ENCODE results near the gene KRT25. TPM values are rescaled to one million over a fixed set of nuclear protein-coding genes. Genes with fewer than 3 reads are reported as not detected.

Gene KRT25
- total RNA-seq, 1 donor from 2014 or later, result not detected

GRCh38 chr17:40717776-40718175, 37.4 kb downstream of the KRT25 start:
- H3K4me1 Mint-ChIP-seq (ENCODE audit: unreplicated experiment), result no peaks in the 10 kb centered on the region
- peaks cover 65% of the 10 kb centered on the region for H3K27me3 Mint-ChIP-seq (ENCODE audit: unreplicated experiment)
- no peaks in the 10 kb centered on the region for H3K9me3 Mint-ChIP-seq (ENCODE audit: unreplicated experiment)
- TF ChIP-seq CTCF (IDR thresholded peaks at IDR 0.05), result no peak
- no peak overlapping the region for H3K4me3 Mint-ChIP-seq (ENCODE audit: unreplicated experiment)
- no peaks in the 10 kb centered on the region for H3K36me3 Mint-ChIP-seq (ENCODE audit: unreplicated experiment)
- no peak for DNase-seq (ENCODE audit: extremely low spot score, unreplicated experiment)
- H3K27ac Mint-ChIP-seq (ENCODE audit: unreplicated experiment), result no peak overlapping the region

GRCh38 chr17:40714473-40714872, 40.7 kb downstream of the KRT25 start:
- no peak for DNase-seq (ENCODE audit: extremely low spot score, unreplicated experiment)
- Mint-ChIP-seq H3K36me3 (ENCODE audit: unreplicated experiment) (no peaks in the 10 kb centered on the region), H3K4me3 (ENCODE audit: unreplicated experiment) (no peak overlapping the region)

GRCh38 chr17:40707745-40708144, 47.4 kb downstream of the KRT25 start:
- H3K27ac Mint-ChIP-seq (ENCODE audit: unreplicated experiment), result no peak overlapping the region
- no peak for DNase-seq (ENCODE audit: extremely low spot score, unreplicated experiment)
- H3K9me3 Mint-ChIP-seq (ENCODE audit: unreplicated experiment), result no peaks in the 10 kb centered on the region
- no peak overlapping the region for H3K4me3 Mint-ChIP-seq (ENCODE audit: unreplicated experiment)
- peaks cover 57% of the 10 kb centered on the region for H3K27me3 Mint-ChIP-seq (ENCODE audit: unreplicated experiment)
- TF ChIP-seq CTCF (IDR thresholded peaks at IDR 0.05), result no peak
- H3K4me1 Mint-ChIP-seq (ENCODE audit: unreplicated experiment), result no peaks in the 10 kb centered on the region
- H3K36me3 Mint-ChIP-seq (ENCODE audit: unreplicated experiment), result no peaks in the 10 kb centered on the region

More at GRCh38 chr17:40714473-40714872, 40.7 kb downstream of the KRT25 start:
- Mint-ChIP-seq H3K4me1 (ENCODE audit: unreplicated experiment) (no peaks in the 10 kb centered on the region), H3K27ac (ENCODE audit: unreplicated experiment) (no peak overlapping the region), H3K27me3 (ENCODE audit: unreplicated experiment) (peaks cover 62% of the 10 kb centered on the region), H3K9me3 (ENCODE audit: unreplicated experiment) (no peaks in the 10 kb centered on the region)
- peak; percentile 11 for TF ChIP-seq CTCF (IDR thresholded peaks at IDR 0.05)

GRCh38 chr17:40705584-40705983, 49.5 kb downstream of the KRT25 start:
- no peak for TF ChIP-seq CTCF (IDR thresholded peaks at IDR 0.05)
- DNase-seq (ENCODE audit: extremely low spot score, unreplicated experiment), result no peak
- Mint-ChIP-seq H3K9me3 (ENCODE audit: unreplicated experiment) (no peaks in the 10 kb centered on the region), H3K27me3 (ENCODE audit: unreplicated experiment) (peaks cover 56% of the 10 kb centered on the region), H3K36me3 (ENCODE audit: unreplicated experiment) (no peaks in the 10 kb centered on the region), H3K4me1 (ENCODE audit: unreplicated experiment) (no peaks in the 10 kb centered on the region), H3K27ac (ENCODE audit: unreplicated experiment) (no peak overlapping the region), H3K4me3 (ENCODE audit: unreplicated experiment) (no peak overlapping the region)

- H3K4me1 Mint-ChIP-seq (ENCODE audit: unreplicated experiment), result no peaks in the 10 kb centered on the region
- H3K36me3 Mint-ChIP-seq (ENCODE audit: unreplicated experiment), result no peaks in the 10 kb centered on the region
- no peaks in the 10 kb centered on the region for H3K9me3 Mint-ChIP-seq (ENCODE audit: unreplicated experiment)
- TF ChIP-seq CTCF (IDR thresholded peaks at IDR 0.05), result no peak
- DNase-seq (ENCODE audit: extremely low spot score, unreplicated experiment), result no peak
- peaks cover 65% of the 10 kb centered on the region for H3K27me3 Mint-ChIP-seq (ENCODE audit: unreplicated experiment)
- no peak within 1 kb of the TSS for H3K4me3 Mint-ChIP-seq (ENCODE audit: unreplicated experiment)
- H3K27ac Mint-ChIP-seq (ENCODE audit: unreplicated experiment), result no peak within 1 kb of the TSS
These were observed 51.5 kb downstream of the KRT25 start, which contains the start of gene KRT24 for GRCh38 chr17:40703652-40704051. TSS of gene KRT24 (minus strand) at chr17:40703752. CDS start at chr17:40703693, 59 bp downstream.
